ENCODE measurements around the gene PSG11.
"Not testable (repeated sequence)": the region's sequence is repeated elsewhere in the genome, so short reads cannot be mapped to it uniquely, and the experiment has no call there.

GRCh38 chr19:43022098-43022497 is 4.2 kb downstream of the PSG11 start:
- TF ChIP-seq CTCF, POLR2A (IDR thresholded peaks at IDR 0.05): not testable (repeated sequence)
